ENCODE data around the gene LMO1.

LMO1 gene

GRCh38 chr11:8177136-8177535 lies 86.5 kb downstream of the LMO1 start:
- peaks cover 13% of the 10 kb centered on the region for H3K27me3 Mint-ChIP-seq
- H3K4me3 Mint-ChIP-seq: no peak overlapping the region
- no peak overlapping the region for H3K27ac Mint-ChIP-seq
- no peaks in the 10 kb centered on the region for H3K9me3 Mint-ChIP-seq (ENCODE audit: low read depth)
- no peaks in the 10 kb centered on the region for H3K4me1 Mint-ChIP-seq (ENCODE audit: low read depth)
- H3K36me3 Mint-ChIP-seq: no peaks in the 10 kb centered on the region
